ENCODE data around the gene TSPAN4.

GRCh38 chr11:846496-847098, 3.9 kb downstream of the TSPAN4 start:
- TF ChIP-seq CTCF (IDR thresholded peaks at IDR 0.05) (no peak), POLR2A (IDR thresholded peaks at IDR 0.05) (no peak)

Measured in lower leg skin (tissue), 3 donors.